Uterus (tissue), 4 donors: Measurements from ENCODE around the gene MIPEP. TPM values are rescaled to one million over a fixed set of nuclear protein-coding genes. Genes with fewer than 3 reads are reported as not detected.
"Not testable (repeated sequence)": the region's sequence is repeated elsewhere in the genome, so short reads cannot be mapped to it uniquely, and the experiment has no call there.

Experiments used
- DNase-seq, 2 donors: peaks; one replicate each; pipeline ENCODE4 v3.0.0-alpha.2; 2019 to 2020
- H3K27ac ChIP-seq, 2 donors: fragments of 200-600 bp; sonication (generic); 1 replicate in 1 of 2; 2 replicates in 1 of 2; pipeline ENCODE4 v1.5.1; 2016 to 2018
- H3K27me3 ChIP-seq, 2 donors: fragments of 200-600 bp; sonication (generic); one replicate each; pipeline ENCODE4 v1.5.1; 2018 to 2019; ENCODE audit warnings: control low read depth in 1 of 2
- H3K36me3 ChIP-seq, 2 donors: fragments of 200-600 bp; sonication (generic); one replicate each; pipeline ENCODE4 v1.5.1; 2019; ENCODE audit warnings: control low read depth in 1 of 2
- H3K4me1 ChIP-seq, 2 donors: fragments of 200-600 bp; sonication (generic); one replicate each; pipeline ENCODE4 v1.5.1; 2018 to 2019; ENCODE audit warnings: control low read depth in 1 of 2
- H3K4me3 ChIP-seq, 2 donors: fragments of 200-600 bp; sonication (generic); 1 replicate in 1 of 2; 2 replicates in 1 of 2; pipeline ENCODE4 v1.5.1; 2018 to 2019; ENCODE audit warnings: mild to moderate bottlenecking in 1 of 2
- H3K9me3 ChIP-seq, 2 donors: fragments of 200-600 bp; sonication (generic); one replicate each; pipeline ENCODE4 v1.5.1; 2019; ENCODE audit warnings: control low read depth in 1 of 2
- POLR2A ChIP-seq, 2 donors: fragments of 450-650 bp; IDR thresholded peaks; one replicate each; pipeline ENCODE4 v1.6.1; 2016; ENCODE audit warnings: antibody characterized with exemption in 2 of 2, mild to moderate bottlenecking in 1 of 2, moderate library complexity in 1 of 2
- intact Hi-C: fragments of 100-400 bp; cut with DNase I; formaldehyde crosslinking; loops from one replicate; pipeline ENCODE4 v1.15.1; 2023; ENCODE audit warnings: low total_unique reads
- total RNA-seq, 4 donors: library from RNA; depleted of rRNA in 3 of 4; stranded (reverse); fragments of >200 nt in 3 of 4; gene quantifications; one replicate each; pipeline versions ENCODE4 v1.1.0 to v1.2.4, GENCODE V29; 2014 to 2023
- TF ChIP-seq, protein P1 (sequence below), 4 experiments: fragments of 200-600 bp in 2 of 4; fragments of 450-650 bp in 2 of 4; sonication (generic) in 2 of 4; IDR thresholded peaks; one replicate each; pipeline ENCODE4 v1.5.1; 2016 to 2019; ENCODE audit warnings: antibody characterized with exemption in 4 of 4, mild to moderate bottlenecking in 2 of 4, moderate library complexity in 1 of 4
- donor health status: DM: yes; HTN: yes; CAD: no.

The MIPEP gene
- total RNA-seq, 4 donors from 2014 or later = 0.77 to 31.5 (median 19.3) TPM

DNA sequence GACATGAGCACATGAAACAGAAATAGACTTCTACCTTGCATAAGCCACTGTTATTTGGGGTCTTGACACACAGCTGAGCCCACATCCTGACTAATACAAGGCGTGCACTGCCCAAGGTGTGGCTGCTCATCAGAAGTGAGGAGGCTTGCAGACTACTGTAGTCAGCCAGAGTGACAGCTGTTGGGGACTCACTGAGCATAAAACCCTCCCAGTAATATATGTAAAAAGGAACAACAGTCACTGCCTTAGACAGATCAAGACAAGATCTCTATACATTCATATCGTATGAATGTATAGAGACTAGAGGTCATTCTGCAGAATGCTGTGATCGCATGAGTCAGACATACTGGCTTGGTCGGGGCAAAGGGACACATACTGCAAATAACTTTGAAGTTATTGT, 12.2 kb upstream of the MIPEP start:
- no peak for TF ChIP-seq POLR2A (IDR thresholded peaks at IDR 0.05)
- TF ChIP-seq, protein P1, sequence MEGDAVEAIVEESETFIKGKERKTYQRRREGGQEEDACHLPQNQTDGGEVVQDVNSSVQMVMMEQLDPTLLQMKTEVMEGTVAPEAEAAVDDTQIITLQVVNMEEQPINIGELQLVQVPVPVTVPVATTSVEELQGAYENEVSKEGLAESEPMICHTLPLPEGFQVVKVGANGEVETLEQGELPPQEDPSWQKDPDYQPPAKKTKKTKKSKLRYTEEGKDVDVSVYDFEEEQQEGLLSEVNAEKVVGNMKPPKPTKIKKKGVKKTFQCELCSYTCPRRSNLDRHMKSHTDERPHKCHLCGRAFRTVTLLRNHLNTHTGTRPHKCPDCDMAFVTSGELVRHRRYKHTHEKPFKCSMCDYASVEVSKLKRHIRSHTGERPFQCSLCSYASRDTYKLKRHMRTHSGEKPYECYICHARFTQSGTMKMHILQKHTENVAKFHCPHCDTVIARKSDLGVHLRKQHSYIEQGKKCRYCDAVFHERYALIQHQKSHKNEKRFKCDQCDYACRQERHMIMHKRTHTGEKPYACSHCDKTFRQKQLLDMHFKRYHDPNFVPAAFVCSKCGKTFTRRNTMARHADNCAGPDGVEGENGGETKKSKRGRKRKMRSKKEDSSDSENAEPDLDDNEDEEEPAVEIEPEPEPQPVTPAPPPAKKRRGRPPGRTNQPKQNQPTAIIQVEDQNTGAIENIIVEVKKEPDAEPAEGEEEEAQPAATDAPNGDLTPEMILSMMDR (IDR thresholded peaks at IDR 0.05) = no peak
- H3K27me3 ChIP-seq = peaks cover 8% of the 10 kb centered on the region in 2 donors
- H3K4me3 ChIP-seq = no peak overlapping the region
- H3K4me1 ChIP-seq = peaks cover 0 to 9% of the 10 kb centered on the region in 2 donors
- no peaks in the 10 kb centered on the region for H3K36me3 ChIP-seq
- no peak for DNase-seq
- H3K9me3 ChIP-seq = no peaks in the 10 kb centered on the region
- H3K27ac ChIP-seq = no peak overlapping the region
- intact Hi-C loops = no loop called here

DNA sequence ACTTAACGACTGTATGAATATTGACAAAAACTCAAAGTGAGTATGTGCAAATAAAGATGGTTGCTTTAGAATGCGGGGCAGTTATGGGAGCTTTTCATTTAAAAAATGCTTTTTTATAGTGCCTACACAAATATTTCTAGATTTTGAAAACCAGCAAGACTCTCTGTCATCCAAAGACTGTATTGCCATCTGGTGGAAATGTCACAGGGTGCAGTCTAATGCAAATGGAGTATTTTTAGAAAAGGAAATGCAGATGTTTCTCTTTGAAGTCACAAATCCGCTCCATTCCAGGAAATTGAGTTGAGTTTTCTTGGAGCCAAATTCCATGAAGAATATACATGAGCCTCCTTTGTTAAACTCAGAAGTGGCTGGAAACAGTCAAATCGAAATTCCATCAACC, 10.4 kb upstream of the MIPEP start:
- peaks cover 0 to 9% of the 10 kb centered on the region in 2 donors for H3K4me1 ChIP-seq
- DNase-seq = peak in 1 of 2 donors; percentile 37
- intact Hi-C loops = no loop called here
- H3K27ac ChIP-seq = no peak overlapping the region
- H3K9me3 ChIP-seq = no peaks in the 10 kb centered on the region
- H3K36me3 ChIP-seq = no peaks in the 10 kb centered on the region
- H3K4me3 ChIP-seq = no peak overlapping the region
- peaks cover 8% of the 10 kb centered on the region in 2 donors for H3K27me3 ChIP-seq
- no peak for TF ChIP-seq POLR2A (IDR thresholded peaks at IDR 0.05)
- TF ChIP-seq, protein P1 (IDR thresholded peaks at IDR 0.05) = peak in 1 of 4 experiments; percentile 43

DNA sequence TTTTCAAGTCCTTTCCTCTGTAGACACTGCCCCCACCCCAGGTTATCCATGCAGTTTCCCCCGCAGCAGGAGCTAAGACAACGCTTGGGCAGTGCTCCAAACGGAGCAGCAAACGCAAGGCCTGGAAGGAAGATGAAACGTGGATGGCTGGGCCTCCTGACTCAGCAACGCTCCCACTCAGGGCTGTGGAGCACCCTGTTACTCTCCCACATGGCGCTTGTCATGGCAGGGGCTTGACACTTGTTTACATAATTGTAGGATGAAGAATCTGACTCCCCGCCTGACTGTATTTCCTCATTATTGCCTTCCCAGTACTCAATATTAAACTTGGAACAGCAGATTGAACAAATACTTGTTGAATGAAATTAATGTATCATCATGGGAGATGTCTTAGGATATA, 8.9 kb upstream of the MIPEP start:
- intact Hi-C loops = no loop called here
- Histone ChIP-seq H3K27ac (no peak overlapping the region), H3K9me3 (no peaks in the 10 kb centered on the region), H3K4me1 (peaks cover 0 to under 1% of the 10 kb centered on the region in 2 donors), H3K27me3 (peaks cover under 1 to 2% of the 10 kb centered on the region in 2 donors), H3K36me3 (no peaks in the 10 kb centered on the region), H3K4me3 (no peak overlapping the region)
- no peak for TF ChIP-seq POLR2A (IDR thresholded peaks at IDR 0.05)
- TF ChIP-seq, protein P1 (IDR thresholded peaks at IDR 0.05) = no peak
- DNase-seq = peak in 1 of 2 donors; percentile 27

DNA sequence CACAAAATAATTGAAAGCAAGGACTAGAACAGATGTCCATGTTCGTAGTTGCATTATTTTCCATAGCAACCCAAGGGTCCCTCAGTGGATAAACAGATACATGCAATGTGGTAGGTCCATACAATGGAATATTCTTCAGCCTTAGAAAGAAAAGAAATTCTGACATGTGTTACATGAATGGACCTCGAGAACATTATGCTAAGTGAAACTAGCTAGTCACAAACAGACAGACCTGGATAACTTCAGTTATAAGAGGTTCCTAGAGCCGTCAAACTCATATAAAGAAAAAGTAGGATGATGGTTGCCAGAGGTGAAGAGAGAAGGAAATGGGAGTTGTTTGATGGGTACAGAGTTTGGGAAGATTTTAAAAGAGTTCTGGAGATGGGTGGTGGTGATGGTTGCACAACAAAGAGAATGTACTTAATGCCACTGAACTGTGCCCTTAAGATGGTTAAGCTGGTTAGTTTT, 8.3 kb upstream of the MIPEP start, which contains the start of gene C1QTNF9B:
Gene C1QTNF9B (minus strand): TSS at position 51 of the 468 bp plus-strand sequence.
- H3K4me1 ChIP-seq, H3K27me3 ChIP-seq, H3K4me3 ChIP-seq, intact Hi-C loops, H3K9me3 ChIP-seq, DNase-seq, H3K36me3 ChIP-seq, H3K27ac ChIP-seq: not testable (repeated sequence)

DNA sequence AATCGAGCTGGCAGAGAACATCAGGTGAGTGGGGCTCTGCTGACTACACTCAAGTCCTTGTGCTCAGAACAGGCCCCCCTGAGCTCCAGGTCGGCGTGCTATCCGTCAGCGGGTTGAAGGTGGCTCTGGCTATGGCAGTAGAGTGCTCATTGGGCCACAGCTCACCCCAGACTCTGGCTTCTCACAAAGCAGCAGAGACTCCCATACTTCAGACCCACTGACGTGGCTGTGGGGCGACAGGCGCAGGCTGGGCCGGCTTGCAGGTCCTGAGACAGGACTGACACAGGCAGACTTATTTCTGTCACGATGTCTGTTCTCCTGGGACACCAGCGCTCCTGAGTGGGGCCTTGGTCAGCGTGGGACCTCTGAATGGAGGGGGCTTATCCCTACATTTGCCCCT, 5.5 kb upstream of the MIPEP start:
- intact Hi-C loops, DNase-seq, H3K27me3 ChIP-seq, H3K9me3 ChIP-seq, H3K36me3 ChIP-seq, H3K4me3 ChIP-seq, H3K4me1 ChIP-seq, H3K27ac ChIP-seq: not testable (repeated sequence)

DNA sequence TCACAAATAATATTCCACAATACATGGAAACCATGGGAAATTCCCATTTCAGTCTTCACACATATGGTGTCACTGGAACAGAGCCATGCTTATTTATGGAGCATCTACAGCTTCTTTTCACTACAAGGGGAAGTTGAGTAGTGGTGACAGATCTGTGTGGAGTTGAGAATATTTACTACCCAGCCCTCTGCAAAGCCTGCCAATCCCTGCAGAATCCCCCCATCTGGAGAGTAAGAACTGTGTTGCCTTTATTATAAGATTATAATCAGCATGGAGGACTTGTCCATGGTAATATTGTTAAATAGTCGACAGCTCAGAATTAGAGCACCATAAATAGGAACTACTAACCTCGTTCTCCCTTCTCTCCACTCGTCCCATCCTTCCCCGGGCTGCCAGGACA, 4.6 kb upstream of the MIPEP start:
- H3K36me3 ChIP-seq, H3K4me1 ChIP-seq, H3K27ac ChIP-seq, DNase-seq, H3K4me3 ChIP-seq, H3K27me3 ChIP-seq, H3K9me3 ChIP-seq, intact Hi-C loops: not testable (repeated sequence)
